HEK293T (cell line): ENCODE results near the gene SELP.
A peak's percentile ranks its signal among the peaks of the same experiment; 100 is the strongest.

Experiments used
- CTCF ChIA-PET: fragments of 350-600 bp; formaldehyde crosslinking; extraction: SDS; loops from one replicate; lab custom pipeline; 2021; ENCODE audit warnings: antibody characterized with exemption, inconsistent platforms; lab: Yijun Ruan, JAX
- POLR2A ChIA-PET: fragments of 350-600 bp; formaldehyde crosslinking; extraction: SDS; loops from one replicate; lab custom pipeline; 2020; ENCODE audit warnings: antibody characterized with exemption, inconsistent platforms; lab: Yijun Ruan, JAX
- DNase-seq: peaks from one replicate; pipeline ENCODE4 v3.0.0; 2012; ENCODE audit warnings: mixed read lengths; ENCODE audit errors: extremely low spot score
- ARNT ChIP-seq: fragments of 450-650 bp; IDR thresholded peaks from 2 replicates; pipeline ENCODE4 v1.6.1; 2017; ENCODE audit warnings: mild to moderate bottlenecking
- BHLHE40 ChIP-seq: fragments of 450-650 bp; IDR thresholded peaks from 2 replicates; pipeline ENCODE4 v1.6.1; 2016; ENCODE audit warnings: mild to moderate bottlenecking, moderate library complexity, borderline replicate concordance
- CTBP1 ChIP-seq: fragments of 450-650 bp; IDR thresholded peaks from 2 replicates; pipeline ENCODE4 v1.6.1; 2016; ENCODE audit warnings: borderline replicate concordance
- ELF4 ChIP-seq: fragments of 450-650 bp; IDR thresholded peaks from 2 replicates; pipeline ENCODE4 v1.6.1; 2017; ENCODE audit warnings: antibody characterized with exemption
- FOXA1 ChIP-seq: fragments of 450-650 bp; IDR thresholded peaks from 2 replicates; pipeline ENCODE4 v1.6.1; 2016; ENCODE audit warnings: mild to moderate bottlenecking
- FOXK2 ChIP-seq: fragments of 450-650 bp; IDR thresholded peaks from 2 replicates; pipeline ENCODE4 v1.6.1; 2016; ENCODE audit warnings: mild to moderate bottlenecking
- FOXM1 ChIP-seq: fragments of 450-650 bp; IDR thresholded peaks from 2 replicates; pipeline ENCODE4 v1.6.1; 2017; ENCODE audit warnings: mild to moderate bottlenecking, borderline replicate concordance
- HDGF ChIP-seq: fragments of 450-650 bp; IDR thresholded peaks from 2 replicates; pipeline ENCODE4 v1.6.1; 2017; ENCODE audit warnings: antibody characterized with exemption, borderline replicate concordance
- L3MBTL2 ChIP-seq: fragments of 450-650 bp; conservative IDR thresholded peaks from 2 replicates; pipeline ENCODE4 v1.6.1; 2016; ENCODE audit warnings: mild to moderate bottlenecking
- LEF1 ChIP-seq: fragments of 450-650 bp; IDR thresholded peaks from 2 replicates; pipeline ENCODE4 v1.6.1; 2017; ENCODE audit warnings: mild to moderate bottlenecking, borderline replicate concordance
- NFRKB ChIP-seq: fragments of 450-650 bp; IDR thresholded peaks from 2 replicates; pipeline ENCODE4 v1.6.1; 2016; ENCODE audit warnings: mild to moderate bottlenecking, moderate library complexity
- PKNOX1 ChIP-seq: fragments of 450-650 bp; IDR thresholded peaks from 2 replicates; pipeline ENCODE4 v1.6.1; 2016
- SP1 ChIP-seq: fragments of 450-650 bp; IDR thresholded peaks from 2 replicates; pipeline ENCODE4 v1.6.1; 2017
- SUZ12 ChIP-seq: fragments of 450-650 bp; IDR thresholded peaks from 2 replicates; pipeline ENCODE4 v1.6.1; 2016; ENCODE audit warnings: mild to moderate bottlenecking
- TARDBP ChIP-seq: fragments of 450-650 bp; IDR thresholded peaks from 2 replicates; pipeline ENCODE4 v1.6.1; 2016
- ZNF384 ChIP-seq: fragments of 450-650 bp; IDR thresholded peaks from 2 replicates; pipeline ENCODE4 v1.6.1; 2016

Gene SELP

GRCh38 chr1:169574336-169574735, 55.6 kb downstream of the SELP start:
- POLR2A ChIA-PET = no interaction called here
- no peak for DNase-seq
- CTCF ChIA-PET = no interaction called here
- TF ChIP-seq SP1 (no peak), ARNT (no peak), TARDBP (no peak), BHLHE40 (no peak), ZNF384 (no peak)

- ChIA-PET CTCF (no interaction called here), POLR2A (no interaction called here)
- DNase-seq = no peak
- no peak for TF ChIP-seq BHLHE40
Measured at GRCh38 chr1:169572187-169572586, 57.7 kb downstream of the SELP start.

- ChIA-PET CTCF (no interaction called here), POLR2A (no interaction called here)
- TF ChIP-seq L3MBTL2 (no peak), LEF1 (no peak), ZNF384 (no peak), CTBP1 (no peak)
- DNase-seq = no peak
Measured at GRCh38 chr1:169571450-169571849, 58.5 kb downstream of the SELP start.

- ChIA-PET POLR2A (no interaction called here), CTCF (interaction anchor here (1.1 kb wide), 1 partner anchor 142 kb away, joined by 3 read pairs; no protein-coding TSS in a partner anchor)
- DNase-seq = no peak
- no peak for TF ChIP-seq BHLHE40
- TF ChIP-seq HDGF = no peak
- no peak for TF ChIP-seq ARNT
- no peak for TF ChIP-seq FOXK2
- TF ChIP-seq SUZ12 = no peak
Measured at GRCh38 chr1:169570172-169570574, 59.8 kb downstream of the SELP start.

GRCh38 chr1:169568497-169568896, 61.4 kb downstream of the SELP start:
- ChIA-PET POLR2A (no interaction called here), CTCF (interaction anchor here (1.3 kb wide), 1 partner anchor 18 kb away, joined by 4 read pairs; no protein-coding TSS in a partner anchor)
- DNase-seq = no peak
- no peak for TF ChIP-seq FOXK2
- TF ChIP-seq TARDBP = no peak

GRCh38 chr1:169565335-169566271, 64.3 kb downstream of the SELP start:
- ChIA-PET CTCF (interaction anchor here (0.9 kb wide), 1 partner anchor 36 kb away, joined by 3 read pairs; no protein-coding TSS in a partner anchor), POLR2A (no interaction called here)
- TF ChIP-seq PKNOX1 (peak; percentile 55), BHLHE40 (no peak), HDGF (no peak), ARNT (no peak)
- no peak for DNase-seq

- ChIA-PET POLR2A (no interaction called here), CTCF (no interaction called here)
- TF ChIP-seq BHLHE40 (no peak), FOXK2 (no peak), HDGF (no peak), ZNF384 (no peak), FOXM1 (no peak), SUZ12 (no peak), PKNOX1 (no peak), CTBP1 (no peak), SP1 (no peak), FOXA1 (no peak), ELF4 (no peak), LEF1 (no peak), L3MBTL2 (no peak), ARNT (no peak), NFRKB (no peak), TARDBP (no peak)
- DNase-seq = no peak
Measured at GRCh38 chr1:169563650-169564049, 66.3 kb downstream of the SELP start.

- ChIA-PET CTCF (no interaction called here), POLR2A (no interaction called here)
- DNase-seq = no peak
- TF ChIP-seq NFRKB (no peak), BHLHE40 (no peak), HDGF (no peak), SUZ12 (no peak), PKNOX1 (no peak), TARDBP (no peak)
Measured at GRCh38 chr1:169563019-169563615, 66.8 kb downstream of the SELP start.
